B cell (primary cell): ENCODE measurements around the gene SCN10A.

Source experiments
- CTCF ChIP-seq: fragments of 200-600 bp; IDR thresholded peaks from one replicate; pipeline ENCODE4 v1.8.0; 2022; ENCODE audit warnings: antibody characterized with exemption, mild to moderate bottlenecking
- EZH2 ChIP-seq: IDR thresholded peaks from 2 replicates; pipeline ENCODE4 v1.6.1; 2012; ENCODE audit warnings: borderline replicate concordance, low read depth, mild to moderate bottlenecking, moderate library complexity, low read length; ENCODE audit not compliant: insufficient read depth, poor library complexity, severe bottlenecking

- TF ChIP-seq EZH2, result no peak
- no peak for TF ChIP-seq CTCF
These were observed 125.8 kb downstream of the SCN10A start for GRCh38 chr3:38690185-38690584.
